NCI-H187 treated with DMSO at 0.1 percent for 48 hours (cell line): ENCODE measurements around the gene CACNA1D.

Experiments used
- DNase-seq: peaks from one replicate; lab custom pipeline; 2025; lab: John Stamatoyannopoulos, UW

Gene CACNA1D

GRCh38 chr3:53753518-53754183 lies 259.2 kb downstream of the CACNA1D start:
- DNase-seq: no peak

- DNase-seq: no peak
Measured at GRCh38 chr3:53754325-53754724, 259.9 kb downstream of the CACNA1D start.

- no peak for DNase-seq
Measured at GRCh38 chr3:53758846-53759245, 264.4 kb downstream of the CACNA1D start.

DNA sequence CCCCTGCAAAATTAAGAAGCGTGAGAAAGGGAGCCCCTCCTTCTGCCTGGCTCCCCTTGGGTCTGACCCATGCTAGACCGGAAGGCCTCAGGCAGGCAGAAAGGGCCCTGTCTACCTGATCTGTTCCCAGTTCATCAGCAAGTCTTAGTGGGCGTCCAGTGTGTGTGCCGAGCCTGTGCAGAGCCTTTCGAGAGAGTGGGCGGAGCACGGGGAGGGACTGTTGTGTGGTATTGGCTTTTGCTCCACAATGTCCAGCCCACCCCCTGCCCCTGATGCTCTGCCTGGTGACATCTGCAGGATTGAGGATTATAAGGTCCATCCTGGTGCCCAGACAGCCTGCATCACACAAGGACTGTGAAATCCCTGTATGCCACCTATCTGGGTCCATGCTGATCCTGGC lies 268.9 kb downstream of the CACNA1D start:
- no peak for DNase-seq

DNA sequence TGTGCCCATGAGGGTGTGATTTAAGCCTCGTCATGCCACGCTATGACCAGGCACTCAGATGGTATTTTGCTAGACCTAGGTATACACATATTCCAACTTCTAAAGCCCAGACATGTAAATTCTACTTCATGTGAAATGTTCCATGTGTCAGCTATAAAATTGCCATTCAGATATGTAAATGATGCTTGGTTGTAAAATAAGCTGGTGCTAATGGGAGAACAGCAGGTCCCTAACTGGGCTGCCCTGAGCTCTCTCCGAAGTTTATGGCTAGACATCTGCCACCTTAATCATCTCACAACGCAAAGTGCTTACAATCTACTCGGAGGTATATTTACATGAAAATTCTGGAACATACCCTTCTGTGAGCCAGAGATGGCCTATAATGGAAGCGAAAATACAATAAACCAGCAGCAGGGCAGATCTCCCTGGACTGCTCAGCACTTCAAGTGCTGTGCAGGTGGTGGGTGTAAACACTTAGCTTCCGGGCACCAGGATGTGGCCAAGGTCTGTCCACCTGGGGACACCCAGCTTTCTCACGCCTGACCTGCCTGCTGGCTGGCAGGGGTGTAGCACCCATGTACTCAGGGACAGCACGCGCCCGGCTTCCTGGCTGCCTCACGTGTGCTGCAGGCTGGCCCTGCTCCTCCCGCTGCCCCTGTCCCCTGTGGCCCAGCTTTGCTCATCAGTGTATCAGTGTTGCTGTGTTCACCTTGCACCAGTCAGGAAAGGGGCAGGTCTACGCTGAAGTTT lies 269.8 kb downstream of the CACNA1D start:
- no peak for DNase-seq

- no peak for DNase-seq
Measured at GRCh38 chr3:53765753-53766152, 271.3 kb downstream of the CACNA1D start.

DNA sequence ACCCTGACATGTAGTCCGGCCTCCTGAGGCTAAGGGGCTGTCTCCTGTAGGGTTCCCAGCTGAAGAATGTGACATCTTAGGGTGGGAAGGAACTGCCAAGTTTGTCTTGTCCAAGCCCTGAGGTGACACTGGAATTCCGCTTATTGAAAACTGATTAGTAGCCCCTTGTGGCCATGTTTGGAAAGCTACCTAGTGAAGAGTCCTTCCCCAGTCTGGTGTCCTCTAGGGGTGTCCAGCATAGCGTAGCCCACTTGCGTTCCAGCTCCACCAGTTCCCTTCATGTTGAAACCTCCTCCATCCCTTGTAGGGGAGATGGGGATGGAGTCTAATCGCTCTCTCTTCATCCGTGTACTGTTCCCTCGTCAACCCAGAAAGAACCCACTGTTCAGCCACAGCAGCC lies 272.3 kb downstream of the CACNA1D start:
- no peak for DNase-seq

DNA sequence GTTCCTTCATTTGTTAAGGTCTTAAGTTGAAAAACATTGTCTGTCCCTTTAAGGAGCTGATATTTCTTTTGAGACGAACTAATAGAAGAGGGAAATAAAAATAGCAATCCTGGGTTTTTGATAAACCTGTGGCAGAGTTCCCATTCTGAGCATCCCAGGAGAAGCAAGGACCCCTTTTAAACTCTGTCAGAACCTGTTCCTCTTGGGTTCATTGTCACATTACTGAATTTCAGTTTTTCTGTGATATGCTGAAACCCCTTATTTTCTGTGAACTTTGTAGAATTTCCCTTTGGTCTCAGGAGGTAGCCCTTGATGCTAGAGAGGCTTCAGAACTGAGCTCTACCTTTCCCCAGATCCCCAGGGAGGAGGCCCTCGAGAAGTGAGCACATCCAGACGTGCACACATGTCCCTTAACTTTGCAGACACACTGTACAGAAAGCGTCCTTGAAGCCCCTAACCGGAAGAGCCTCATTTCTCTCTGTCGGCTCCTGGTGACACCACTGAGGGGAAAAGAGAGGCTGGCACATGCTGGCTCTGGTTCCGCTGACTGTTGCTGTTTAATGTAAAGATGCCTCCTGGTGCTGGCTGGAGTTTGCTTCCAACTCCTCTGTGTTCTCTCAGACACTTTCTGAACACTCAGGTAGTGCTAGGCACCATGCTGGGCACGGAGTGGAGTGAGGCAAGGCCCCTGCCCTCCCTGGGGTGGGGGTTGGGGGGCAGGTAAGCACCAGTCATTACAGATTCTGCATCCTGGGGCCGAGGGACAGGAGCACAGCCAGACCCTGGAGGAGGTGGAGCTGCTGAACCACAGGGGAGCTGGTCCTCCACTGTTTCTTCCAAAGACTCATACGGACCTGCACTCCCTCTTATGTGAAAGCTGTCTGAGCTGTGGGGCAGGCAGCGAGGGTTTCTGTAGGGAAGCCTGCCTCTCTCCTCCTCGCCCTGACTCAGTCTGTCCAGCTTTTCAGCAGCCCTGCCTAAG lies 274.4 kb downstream of the CACNA1D start:
- DNase-seq: no peak

GRCh38 chr3:53772562-53772961 lies 278.2 kb downstream of the CACNA1D start:
- DNase-seq: no peak

- DNase-seq: no peak
Measured at GRCh38 chr3:53773021-53773436, 278.6 kb downstream of the CACNA1D start.

DNA sequence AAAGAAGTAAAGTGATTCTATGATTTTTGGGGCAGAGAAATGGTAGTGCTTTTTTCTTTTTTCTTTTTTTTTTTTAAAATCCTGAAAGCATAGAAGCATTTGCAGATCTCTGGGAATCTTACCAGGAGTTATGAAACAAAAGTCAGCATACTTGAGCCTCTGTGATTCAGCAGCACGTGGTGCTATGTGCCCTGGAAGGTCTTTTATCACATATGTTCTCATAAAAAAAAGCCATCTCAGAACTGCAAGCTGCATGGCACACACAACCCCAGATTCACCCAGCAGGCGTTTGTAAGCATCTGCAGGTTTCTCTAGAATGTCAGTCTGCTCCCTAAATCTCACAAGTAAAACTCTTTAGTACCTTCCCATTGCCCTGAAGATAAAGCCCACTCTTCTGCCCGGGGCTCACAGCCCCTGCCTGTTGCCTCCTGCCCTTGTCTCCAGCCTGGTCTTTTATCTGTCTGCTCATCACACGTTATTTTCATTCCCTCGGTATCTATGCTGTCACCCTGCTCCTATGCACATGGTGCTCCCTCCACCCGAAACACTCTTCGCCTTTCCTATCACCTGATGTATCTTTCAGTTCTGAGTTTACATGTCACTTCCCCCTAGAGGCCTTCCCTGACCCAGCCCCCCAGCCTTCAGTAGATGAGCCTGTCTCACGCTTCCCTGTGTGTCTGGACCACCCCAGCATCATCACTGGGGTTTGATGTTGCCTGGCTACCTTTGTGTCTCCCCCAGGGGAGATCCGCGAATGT lies 279.4 kb downstream of the CACNA1D start:
- DNase-seq: no peak

GRCh38 chr3:53774414-53774813 lies 280.0 kb downstream of the CACNA1D start:
- DNase-seq: no peak

DNA sequence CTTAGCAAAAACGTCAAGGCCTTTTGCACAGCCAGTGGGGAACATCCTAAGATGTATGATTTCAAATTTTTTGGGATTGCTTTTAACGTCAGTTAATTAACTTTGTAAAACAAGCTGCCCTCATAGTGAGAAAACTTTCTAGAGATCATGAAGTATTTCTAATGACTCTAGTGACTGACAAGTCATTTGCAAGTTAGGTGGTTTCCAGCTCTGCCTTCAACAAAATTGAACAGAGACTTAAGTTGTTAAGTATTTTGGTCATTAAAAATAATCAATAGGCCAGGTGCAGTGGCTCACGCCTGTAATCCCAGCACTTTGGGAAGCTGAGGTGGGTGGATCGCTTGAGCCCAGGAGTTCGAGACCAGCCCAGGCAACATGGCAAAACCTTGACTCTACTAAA lies 280.6 kb downstream of the CACNA1D start:
- DNase-seq: no peak

DNA sequence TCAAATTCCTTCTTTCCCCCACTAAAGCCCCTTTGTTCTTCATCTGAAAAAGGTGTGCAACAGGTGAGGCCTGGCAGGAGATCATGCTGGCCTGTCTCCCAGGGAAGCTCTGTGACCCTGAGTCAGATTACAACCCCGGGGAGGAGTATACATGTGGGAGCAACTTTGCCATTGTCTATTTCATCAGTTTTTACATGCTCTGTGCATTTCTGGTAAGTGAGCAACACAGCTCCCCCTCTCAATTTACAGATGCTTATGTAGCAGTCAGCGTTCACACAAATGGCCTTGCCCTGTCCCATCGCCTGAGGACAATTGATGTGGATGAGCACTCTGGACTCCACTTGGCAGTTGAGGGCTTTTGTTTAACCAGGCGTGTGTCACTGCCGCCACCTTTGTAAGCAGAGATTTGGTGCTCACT lies 281.4 kb downstream of the CACNA1D start:
- peak; percentile 19 for DNase-seq

DNA sequence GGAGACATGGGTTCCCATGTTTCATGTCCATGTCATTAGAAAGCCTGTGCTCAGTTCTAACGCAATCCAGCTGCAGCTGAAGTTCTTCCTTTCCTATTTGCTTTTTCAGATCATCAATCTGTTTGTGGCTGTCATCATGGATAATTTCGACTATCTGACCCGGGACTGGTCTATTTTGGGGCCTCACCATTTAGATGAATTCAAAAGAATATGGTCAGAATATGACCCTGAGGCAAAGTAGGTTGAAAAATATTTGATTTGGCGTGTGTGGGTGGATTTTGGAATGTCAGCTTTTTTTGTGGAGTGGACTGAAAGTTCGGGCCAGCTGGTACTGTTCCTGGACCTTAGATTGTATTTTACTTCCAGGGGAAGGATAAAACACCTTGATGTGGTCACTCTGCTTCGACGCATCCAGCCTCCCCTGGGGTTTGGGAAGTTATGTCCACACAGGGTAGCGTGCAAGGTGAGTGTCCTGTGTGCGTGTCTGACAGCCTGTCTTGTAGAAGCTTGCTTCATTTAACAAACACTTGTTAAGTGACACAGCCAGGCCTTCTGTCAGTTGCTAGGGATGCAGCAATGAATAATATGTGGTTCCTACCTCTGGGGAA lies 282.2 kb downstream of the CACNA1D start:
- DNase-seq: no peak

DNA sequence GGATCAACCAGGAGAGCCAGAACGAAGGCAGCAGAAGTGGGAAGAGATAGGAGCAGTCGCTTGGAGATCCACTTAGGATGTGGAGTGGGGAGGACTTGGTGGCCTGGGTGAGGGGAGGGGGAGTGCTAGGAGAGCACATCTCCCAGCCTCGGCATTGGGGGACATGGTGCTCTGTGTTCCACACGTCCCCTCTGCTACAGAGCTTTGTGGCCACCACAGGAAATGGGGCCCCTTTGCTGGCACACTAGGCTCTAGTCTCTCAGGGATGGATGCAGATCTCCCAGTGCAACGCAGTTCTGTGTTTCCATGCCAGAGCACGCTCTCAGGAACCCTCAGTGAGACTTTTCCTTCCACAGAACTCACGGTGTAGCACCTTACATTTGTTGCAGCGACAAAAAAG lies 283.1 kb downstream of the CACNA1D start:
- DNase-seq: no peak

GRCh38 chr3:53778153-53778552 lies 283.7 kb downstream of the CACNA1D start:
- DNase-seq: no peak

DNA sequence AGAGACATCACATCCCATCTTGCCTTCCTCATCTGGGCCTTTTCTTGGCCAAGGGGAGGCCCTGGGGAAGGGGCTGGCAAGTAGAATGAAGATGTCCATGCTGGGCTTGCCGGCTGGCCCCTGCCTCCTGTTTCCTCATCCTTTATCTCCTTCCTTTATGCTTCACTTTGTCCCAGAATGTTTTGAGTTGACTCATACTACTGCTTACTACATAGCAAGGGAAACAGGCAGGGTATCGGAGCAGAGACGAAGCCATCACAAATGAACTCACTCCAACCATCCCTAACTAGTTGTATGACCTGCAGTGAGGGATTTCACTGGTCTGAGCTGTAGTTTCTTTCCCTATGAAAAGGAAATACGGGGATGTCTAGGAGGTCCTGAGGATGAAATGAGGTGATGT lies 285.8 kb downstream of the CACNA1D start:
- no peak for DNase-seq

- DNase-seq: no peak
Measured at GRCh38 chr3:53780806-53781205, 286.4 kb downstream of the CACNA1D start.

DNA sequence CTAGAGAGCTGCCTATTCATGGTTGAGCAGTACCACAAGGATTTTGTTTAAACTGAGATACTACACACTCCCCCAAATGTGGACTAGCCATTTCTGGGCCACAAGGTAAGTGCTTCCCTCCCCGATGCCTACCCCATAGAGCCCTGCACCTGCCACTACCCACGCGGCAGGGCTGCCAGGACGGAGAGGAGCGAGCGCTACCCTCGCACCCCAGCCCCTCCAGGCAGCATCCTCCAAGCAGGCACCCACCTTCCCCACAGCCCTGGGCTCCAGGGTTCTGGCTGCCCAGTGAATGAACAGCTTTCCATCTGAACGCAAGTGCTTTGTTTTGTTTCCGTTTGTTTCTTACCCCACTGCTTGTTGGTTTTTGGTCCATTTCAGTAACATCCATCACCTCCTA lies 292.6 kb downstream of the CACNA1D start:
- no peak for DNase-seq

DNA sequence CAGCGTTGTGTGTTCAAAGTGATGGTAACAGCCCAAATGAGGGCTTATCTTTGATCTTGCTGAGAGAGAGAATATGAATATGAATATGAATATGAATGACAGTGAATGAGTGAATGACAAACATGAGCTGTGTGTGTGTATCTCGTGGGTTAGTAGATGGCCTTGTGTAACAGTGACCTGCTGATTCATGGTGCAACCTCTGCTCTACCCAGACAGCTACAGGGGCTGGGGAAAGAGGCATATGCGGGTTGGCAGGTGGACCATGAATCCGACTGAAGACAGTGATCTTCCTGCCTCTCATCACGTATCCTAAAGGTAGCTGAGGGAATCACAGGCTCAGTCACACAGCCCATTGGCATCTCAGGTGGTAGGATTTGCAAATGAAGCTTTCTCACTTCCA lies 293.6 kb downstream of the CACNA1D start:
- DNase-seq: no peak
